ENCODE data around the gene KRT9. TPM values are rescaled to one million over a fixed set of nuclear protein-coding genes. Genes with fewer than 3 reads are reported as not detected.

KRT9 gene
- total RNA-seq, 1 experiment from 2014 or later = 0.15 TPM

GRCh38 chr17:41615454-41615853, 43.6 kb upstream of the KRT9 start:
- Histone ChIP-seq H3K9ac (ENCODE audit: low read length) (no peak overlapping the region), H2AFZ (ENCODE audit: low read depth, low read length, poor library complexity, severe bottlenecking) (no peak overlapping the region), H3K4me1 (ENCODE audit: control insufficient read depth in 1 of 2, insufficient read depth in 2 of 2, low read length in 2 of 2) (peaks cover 2 to 28% of the 10 kb centered on the region in 2 experiments), H3K36me3 (ENCODE audit: control insufficient read depth in 1 of 2, insufficient read depth in 2 of 2, low read length in 2 of 2) (no peaks in the 10 kb centered on the region), H3K27me3 (ENCODE audit: insufficient read depth, low read length) (no peaks in the 10 kb centered on the region), H4K20me1 (ENCODE audit: insufficient read depth) (no peaks in the 10 kb centered on the region), H3K27ac (ENCODE audit: low read depth, low read length) (no peak overlapping the region), H3K4me2 (ENCODE audit: low read length) (0 out of 2 replicates have a peak overlapping the region, but pooled peaks have one; percentile 12), H3K9me2 (ENCODE audit: insufficient read depth) (no peaks in the 10 kb centered on the region), H3K79me2 (ENCODE audit: insufficient read depth, low read length) (no peaks in the 10 kb centered on the region), H3K9me3 (ENCODE audit: control insufficient read depth in 1 of 2, insufficient read depth in 1 of 2, low read depth in 1 of 2, low read length in 2 of 2) (no peaks in the 10 kb centered on the region), H3K4me3 (replicated peaks in 1 of 2; ENCODE audit: low read depth in 1 of 2, low read length in 2 of 2) (no peak overlapping the region)
- RAD21 ChIA-PET (ENCODE audit: low non-redundant PET in 1 of 2, low total read pairs in 2 of 2, uncharacterized antibody in 2 of 2, unreplicated experiment in 2 of 2) = no interaction called here
- intact Hi-C loops (cut with micrococcal nuclease) = no loop called here
- peak; percentile 32 for DNase-seq (ENCODE audit: low read depth, low spot score)
- TF ChIP-seq EZH2phosphoT487 (IDR thresholded peaks at IDR 0.05; ENCODE audit: borderline replicate concordance) (no peak), SP1 (IDR thresholded peaks at IDR 0.05; ENCODE audit: low read depth) (no peak), TCF7L2 (IDR thresholded peaks at IDR 0.05; ENCODE audit: borderline replicate concordance, extremely low read depth, insufficient read depth, insufficient read length) (no peak), EZH2 (IDR thresholded peaks at IDR 0.05) (no peak), JUND (IDR thresholded peaks at IDR 0.05) (no peak), SIN3A (IDR thresholded peaks at IDR 0.05; ENCODE audit: low read depth) (no peak), ZNF274 (IDR thresholded peaks at IDR 0.05; ENCODE audit: low read depth, low read length) (no peak), ELF1 (IDR thresholded peaks at IDR 0.05; ENCODE audit: borderline replicate concordance, low read depth) (no peak), POLR2AphosphoS5 (IDR thresholded peaks at IDR 0.05; ENCODE audit: low read depth, low read length) (no peak), CTCF (IDR thresholded peaks at IDR 0.05 in 2 of 3, conservative IDR thresholded peaks at IDR 0.05 in 1 of 3; ENCODE audit: borderline replicate concordance in 1 of 3, insufficient read depth in 1 of 3, low read depth in 2 of 3, low read length in 2 of 3) (no peak), REST (IDR thresholded peaks at IDR 0.05; ENCODE audit: low read depth) (no peak), ZBTB33 (IDR thresholded peaks at IDR 0.05; ENCODE audit: extremely low read depth, insufficient replicate concordance, low read length) (no peak), RAD21 (IDR thresholded peaks at IDR 0.05; ENCODE audit: low read depth) (no peak), FOSL1 (IDR thresholded peaks at IDR 0.05; ENCODE audit: low read depth) (no peak), POLR2A (IDR thresholded peaks at IDR 0.05; ENCODE audit: borderline replicate concordance, extremely low read depth, insufficient read depth, insufficient read length) (no peak), ATF3 (IDR thresholded peaks at IDR 0.05) (no peak), ZFX (IDR thresholded peaks at IDR 0.05) (no peak), SRF (IDR thresholded peaks at IDR 0.05; ENCODE audit: low read depth) (no peak), MAX (IDR thresholded peaks at IDR 0.05) (no peak; the same call in 1 of the 2 replicates), YY1 (IDR thresholded peaks at IDR 0.05; ENCODE audit: extremely low read depth, insufficient replicate concordance, low read depth, low read length) (no peak)
- ATAC-seq = peak; percentile 57; the same call in 1 of the 2 replicates
- CTCF ChIA-PET = no interaction called here
- POLR2A ChIA-PET = no interaction called here
- no TSS peak for BruUV-seq (replicated peaks)
